GM19025 (cell line): ENCODE measurements around the gene SULT1C3.

Experiments
- ATAC-seq: cut with Tn5 transposase; IDR thresholded peaks from one replicate; pipeline ENCODE4 v1.9.1; 2021; ENCODE audit warnings: mild to moderate bottlenecking, low read depth, moderate library complexity; ENCODE audit not compliant: unreplicated experiment

SULT1C3 gene

GRCh38 chr2:108297436-108298141 is 57.8 kb downstream of the SULT1C3 start:
- ATAC-seq: no peak

GRCh38 chr2:108301558-108301957 is 61.8 kb downstream of the SULT1C3 start:
- no peak for ATAC-seq

- peak; percentile 66 for ATAC-seq
Measured at GRCh38 chr2:108304975-108305374, 65.2 kb downstream of the SULT1C3 start.

GRCh38 chr2:108305901-108306300 is 66.1 kb downstream of the SULT1C3 start:
- no peak for ATAC-seq

- ATAC-seq: no peak
Measured at GRCh38 chr2:108309903-108310302, 70.1 kb downstream of the SULT1C3 start.
